ENCODE data around the gene DNAH2. TPM values are rescaled to one million over a fixed set of nuclear protein-coding genes. Genes with fewer than 3 reads are reported as not detected.

Gene DNAH2
- total RNA-seq, 4 donors from 2014 or later: under 0.01 to 1.4 (median 0.48) TPM

DNA sequence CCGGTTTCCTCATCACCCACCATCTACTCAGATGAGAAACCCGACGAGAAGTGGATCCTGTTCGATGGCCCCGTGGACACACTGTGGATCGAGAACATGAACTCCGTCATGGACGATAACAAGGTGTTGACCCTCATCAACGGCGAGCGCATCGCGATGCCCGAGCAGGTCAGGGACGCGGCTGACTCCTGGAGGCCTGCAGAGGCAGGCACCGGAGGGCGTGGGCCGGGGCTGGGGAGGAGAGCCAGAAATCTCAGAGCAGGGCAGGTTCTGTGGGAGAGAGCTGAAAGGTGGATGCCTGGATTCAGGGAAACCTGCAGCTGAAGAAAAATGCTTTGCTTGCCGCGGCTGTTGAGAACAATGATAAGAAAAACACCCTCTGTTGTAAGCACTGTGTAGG, 69.3 kb downstream of the DNAH2 start:
- H3K9me3 ChIP-seq: no peaks in the 10 kb centered on the region
- no peak for TF ChIP-seq POLR2A (IDR thresholded peaks at IDR 0.05)
- TF ChIP-seq, protein P1, sequence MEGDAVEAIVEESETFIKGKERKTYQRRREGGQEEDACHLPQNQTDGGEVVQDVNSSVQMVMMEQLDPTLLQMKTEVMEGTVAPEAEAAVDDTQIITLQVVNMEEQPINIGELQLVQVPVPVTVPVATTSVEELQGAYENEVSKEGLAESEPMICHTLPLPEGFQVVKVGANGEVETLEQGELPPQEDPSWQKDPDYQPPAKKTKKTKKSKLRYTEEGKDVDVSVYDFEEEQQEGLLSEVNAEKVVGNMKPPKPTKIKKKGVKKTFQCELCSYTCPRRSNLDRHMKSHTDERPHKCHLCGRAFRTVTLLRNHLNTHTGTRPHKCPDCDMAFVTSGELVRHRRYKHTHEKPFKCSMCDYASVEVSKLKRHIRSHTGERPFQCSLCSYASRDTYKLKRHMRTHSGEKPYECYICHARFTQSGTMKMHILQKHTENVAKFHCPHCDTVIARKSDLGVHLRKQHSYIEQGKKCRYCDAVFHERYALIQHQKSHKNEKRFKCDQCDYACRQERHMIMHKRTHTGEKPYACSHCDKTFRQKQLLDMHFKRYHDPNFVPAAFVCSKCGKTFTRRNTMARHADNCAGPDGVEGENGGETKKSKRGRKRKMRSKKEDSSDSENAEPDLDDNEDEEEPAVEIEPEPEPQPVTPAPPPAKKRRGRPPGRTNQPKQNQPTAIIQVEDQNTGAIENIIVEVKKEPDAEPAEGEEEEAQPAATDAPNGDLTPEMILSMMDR (IDR thresholded peaks at IDR 0.05): no peak
- H3K27me3 ChIP-seq: no peaks in the 10 kb centered on the region
- intact Hi-C loops (cut with DNase I; ENCODE audit: low total_unique reads): no loop called here
- H3K4me3 ChIP-seq: no peak overlapping the region
- H3K4me1 ChIP-seq: no peaks in the 10 kb centered on the region
- DNase-seq: no peak
- H3K27ac ChIP-seq: no peak overlapping the region
- no peaks in the 10 kb centered on the region for H3K36me3 ChIP-seq

DNA sequence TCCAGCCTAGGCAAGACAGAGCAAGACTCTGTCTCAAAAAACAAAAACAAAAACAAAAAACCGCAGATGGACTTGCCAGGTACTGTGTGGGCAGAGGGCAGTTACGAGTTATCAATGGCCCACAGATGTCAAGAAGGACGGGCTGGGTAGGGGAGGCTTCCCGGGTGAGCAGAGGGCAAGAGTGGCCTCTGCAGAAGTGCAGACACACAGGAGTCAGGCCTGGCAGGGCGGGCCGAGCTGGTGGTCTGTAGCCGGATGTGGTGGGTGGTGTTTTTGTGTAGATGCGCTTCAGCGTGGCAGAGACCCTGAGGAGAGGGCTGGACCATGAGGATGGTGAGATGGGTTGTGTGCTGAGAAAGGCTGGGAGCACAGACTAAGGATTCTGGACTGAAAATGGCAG, 71.6 kb downstream of the DNAH2 start:
- TF ChIP-seq POLR2A (IDR thresholded peaks at IDR 0.05): no peak
- TF ChIP-seq, protein P1 (IDR thresholded peaks at IDR 0.05): no peak
- Histone ChIP-seq H3K4me1 (no peaks in the 10 kb centered on the region), H3K4me3 (no peak overlapping the region), H3K36me3 (no peaks in the 10 kb centered on the region), H3K27ac (no peak overlapping the region), H3K27me3 (no peaks in the 10 kb centered on the region), H3K9me3 (no peaks in the 10 kb centered on the region)
- DNase-seq: no peak
- intact Hi-C loops (cut with DNase I; ENCODE audit: low total_unique reads): no loop called here

DNA sequence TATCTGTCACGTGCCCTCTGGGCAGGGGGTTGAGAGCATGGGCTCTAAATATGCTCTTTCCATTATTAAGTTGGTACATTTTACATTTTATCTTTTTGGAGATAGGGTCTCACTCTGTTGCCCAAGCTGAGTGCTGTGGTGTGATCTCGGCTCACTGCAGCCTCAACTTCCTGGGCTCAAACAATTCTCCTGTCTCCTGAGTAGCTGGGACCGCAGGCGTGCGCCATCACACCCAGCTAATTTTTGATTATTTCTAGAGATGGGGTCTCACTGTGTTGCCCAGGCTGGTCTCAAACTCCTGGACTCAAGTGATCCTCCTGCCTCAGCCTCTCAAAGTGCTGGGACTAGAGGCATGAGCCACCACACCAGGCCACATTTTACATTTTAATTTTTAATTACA, 72.6 kb downstream of the DNAH2 start:
- DNase-seq: no peak
- intact Hi-C loops (cut with DNase I; ENCODE audit: low total_unique reads): no loop called here
- no peaks in the 10 kb centered on the region for H3K27me3 ChIP-seq
- no peaks in the 10 kb centered on the region for H3K36me3 ChIP-seq
- H3K27ac ChIP-seq: no peak overlapping the region
- H3K4me3 ChIP-seq: no peak overlapping the region
- no peak for TF ChIP-seq POLR2A (IDR thresholded peaks at IDR 0.05)
- TF ChIP-seq, protein P1 (IDR thresholded peaks at IDR 0.05): no peak
- H3K4me1 ChIP-seq: no peaks in the 10 kb centered on the region
- no peaks in the 10 kb centered on the region for H3K9me3 ChIP-seq

DNA sequence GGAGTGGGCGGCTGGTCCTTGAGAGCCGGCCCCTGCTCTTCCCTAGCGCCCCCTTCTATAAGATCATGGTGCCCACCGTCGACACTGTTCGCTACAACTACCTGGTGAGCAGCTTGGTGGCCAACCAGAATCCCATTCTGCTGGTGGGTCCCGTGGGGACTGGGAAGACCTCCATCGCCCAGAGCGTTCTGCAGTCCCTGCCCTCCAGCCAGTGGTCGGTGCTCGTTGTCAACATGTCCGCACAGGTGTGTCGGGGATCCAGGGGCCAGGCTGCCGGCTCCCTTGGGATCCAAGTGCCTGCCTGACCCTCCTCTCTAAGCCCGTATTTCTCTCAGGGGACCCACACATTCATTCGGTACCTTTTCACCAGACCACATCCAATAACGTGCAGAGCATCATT, 75.1 kb downstream of the DNAH2 start:
- Histone ChIP-seq H3K9me3 (no peaks in the 10 kb centered on the region), H3K4me3 (no peak overlapping the region), H3K4me1 (no peaks in the 10 kb centered on the region), H3K36me3 (no peaks in the 10 kb centered on the region), H3K27ac (no peak overlapping the region), H3K27me3 (no peaks in the 10 kb centered on the region)
- no peak for DNase-seq
- intact Hi-C loops (cut with DNase I; ENCODE audit: low total_unique reads): no loop called here
- TF ChIP-seq, protein P1 (IDR thresholded peaks at IDR 0.05): no peak
- TF ChIP-seq POLR2A (IDR thresholded peaks at IDR 0.05): no peak

DNA sequence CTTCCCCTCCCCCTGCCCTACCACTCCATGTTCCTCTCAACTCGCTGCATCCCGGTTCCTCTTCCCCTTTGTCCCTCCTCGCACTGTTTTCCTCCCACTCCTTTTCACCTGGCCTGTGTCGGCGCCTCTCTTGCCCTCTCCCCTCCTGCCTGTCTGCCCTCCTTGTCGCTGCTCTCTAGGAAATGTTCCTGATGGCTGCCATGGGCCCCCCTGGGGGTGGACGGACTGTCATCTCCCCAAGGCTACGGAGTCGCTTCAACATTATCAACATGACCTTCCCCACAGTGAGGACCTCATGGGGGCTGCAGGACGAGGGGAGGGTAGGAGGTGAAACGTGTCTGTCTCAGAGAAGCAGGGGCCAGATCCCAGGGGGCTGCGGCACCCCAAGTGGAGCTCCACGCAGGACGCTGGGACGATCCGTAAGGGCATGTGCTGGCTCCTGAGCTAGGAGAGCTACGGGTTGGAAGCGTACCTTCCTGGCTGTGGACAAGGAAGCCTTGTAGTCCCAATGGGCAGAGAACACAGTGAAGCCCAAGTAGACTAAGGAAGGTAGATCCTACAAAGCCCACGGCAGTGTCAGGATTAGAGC, 76.6 kb downstream of the DNAH2 start:
- Histone ChIP-seq H3K4me3 (no peak overlapping the region), H3K27me3 (no peaks in the 10 kb centered on the region), H3K4me1 (no peaks in the 10 kb centered on the region), H3K9me3 (no peaks in the 10 kb centered on the region), H3K27ac (no peak overlapping the region), H3K36me3 (no peaks in the 10 kb centered on the region)
- TF ChIP-seq POLR2A (IDR thresholded peaks at IDR 0.05): no peak
- TF ChIP-seq, protein P1 (IDR thresholded peaks at IDR 0.05): no peak
- intact Hi-C loops (cut with DNase I; ENCODE audit: low total_unique reads): no loop called here
- no peak for DNase-seq
